Tibial artery (tissue), 4 donors: ENCODE data around the gene ZNF385B.

Experiments used
- DNase-seq, 2 donors: peaks; one replicate each; pipeline ENCODE4 v3.0.0-alpha.2; 2019
- H3K27ac ChIP-seq, 2 donors: fragments of 200-600 bp; sonication (generic) in 1 of 2; 1 replicate in 1 of 2; 2 replicates in 1 of 2; pipeline ENCODE4 v1.5.1; 2018 to 2019; ENCODE audit warnings: mild to moderate bottlenecking in 1 of 2
- H3K27me3 ChIP-seq, 2 donors: fragments of 200-600 bp; sonication (generic) in 1 of 2; one replicate each; pipeline versions ENCODE4 v1.5.1 to v1.6.0; 2016 to 2019
- H3K36me3 ChIP-seq, 3 donors: fragments of 200-600 bp; sonication (generic) in 2 of 3; one replicate each; pipeline ENCODE4 v1.5.1; 2016 to 2019; ENCODE audit warnings: mild to moderate bottlenecking in 2 of 3
- H3K4me1 ChIP-seq, 4 donors: fragments of 200-600 bp; sonication (generic) in 2 of 4; 1 replicate in 3 of 4; 2 replicates in 1 of 4; pipeline ENCODE4 v1.5.1; 2016 to 2019
- H3K4me3 ChIP-seq, 2 donors: fragments of 200-600 bp; sonication (generic) in 1 of 2; 1 replicate in 1 of 2; 2 replicates in 1 of 2; pipeline ENCODE4 v1.5.1; 2018 to 2019; ENCODE audit warnings: mild to moderate bottlenecking in 2 of 2
- H3K9me3 ChIP-seq, 3 donors: fragments of 200-600 bp; sonication (generic) in 1 of 3; one replicate each; pipeline ENCODE4 v1.5.1; 2016 to 2019
- intact Hi-C: fragments of 100-400 bp; cut with DNase I; formaldehyde crosslinking; loops from one replicate; pipeline ENCODE4 v1.15.0; 2023; ENCODE audit warnings: low total_unique reads
- TF ChIP-seq, protein P1 (sequence below), 2 experiments: fragments of 200-600 bp in 1 of 2; fragments of 450-650 bp in 1 of 2; IDR thresholded peaks; one replicate each; pipeline ENCODE4 v1.5.1; 2017 to 2019; ENCODE audit warnings: antibody characterized with exemption in 2 of 2, mild to moderate bottlenecking in 1 of 2, moderate library complexity in 1 of 2

Gene ZNF385B

GRCh38 chr2:179692610-179693009 is 168.8 kb downstream of the ZNF385B start:
- no peaks in the 10 kb centered on the region for H3K36me3 ChIP-seq
- intact Hi-C loops: no loop called here
- H3K4me3 ChIP-seq: no peak overlapping the region
- H3K27me3 ChIP-seq: no peaks in the 10 kb centered on the region
- H3K27ac ChIP-seq: no peak overlapping the region
- TF ChIP-seq, protein P1, sequence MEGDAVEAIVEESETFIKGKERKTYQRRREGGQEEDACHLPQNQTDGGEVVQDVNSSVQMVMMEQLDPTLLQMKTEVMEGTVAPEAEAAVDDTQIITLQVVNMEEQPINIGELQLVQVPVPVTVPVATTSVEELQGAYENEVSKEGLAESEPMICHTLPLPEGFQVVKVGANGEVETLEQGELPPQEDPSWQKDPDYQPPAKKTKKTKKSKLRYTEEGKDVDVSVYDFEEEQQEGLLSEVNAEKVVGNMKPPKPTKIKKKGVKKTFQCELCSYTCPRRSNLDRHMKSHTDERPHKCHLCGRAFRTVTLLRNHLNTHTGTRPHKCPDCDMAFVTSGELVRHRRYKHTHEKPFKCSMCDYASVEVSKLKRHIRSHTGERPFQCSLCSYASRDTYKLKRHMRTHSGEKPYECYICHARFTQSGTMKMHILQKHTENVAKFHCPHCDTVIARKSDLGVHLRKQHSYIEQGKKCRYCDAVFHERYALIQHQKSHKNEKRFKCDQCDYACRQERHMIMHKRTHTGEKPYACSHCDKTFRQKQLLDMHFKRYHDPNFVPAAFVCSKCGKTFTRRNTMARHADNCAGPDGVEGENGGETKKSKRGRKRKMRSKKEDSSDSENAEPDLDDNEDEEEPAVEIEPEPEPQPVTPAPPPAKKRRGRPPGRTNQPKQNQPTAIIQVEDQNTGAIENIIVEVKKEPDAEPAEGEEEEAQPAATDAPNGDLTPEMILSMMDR (IDR thresholded peaks at IDR 0.05): no peak
- H3K4me1 ChIP-seq: no peaks in the 10 kb centered on the region
- no peak for DNase-seq
- no peaks in the 10 kb centered on the region for H3K9me3 ChIP-seq

DNA sequence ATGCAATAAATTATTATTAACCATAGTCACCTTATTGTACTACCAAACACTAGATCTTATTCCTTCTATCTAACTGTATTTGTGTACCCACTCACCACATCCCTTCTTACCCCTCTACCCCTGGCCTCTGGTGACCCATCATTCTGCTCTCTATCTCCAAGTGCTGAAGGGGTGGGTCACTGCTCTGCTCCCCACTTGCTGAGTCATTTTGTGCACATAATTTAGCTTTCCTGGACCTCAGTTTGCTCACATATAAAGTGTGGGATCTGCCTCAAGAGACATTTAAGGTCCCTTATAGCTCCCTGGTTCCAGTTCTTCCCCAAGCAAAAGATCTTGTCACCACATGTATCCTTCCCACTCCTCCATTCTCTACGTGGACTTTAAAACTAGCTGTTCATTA is 169.4 kb downstream of the ZNF385B start:
- H3K27ac ChIP-seq: no peak overlapping the region
- no peaks in the 10 kb centered on the region for H3K9me3 ChIP-seq
- no peak overlapping the region for H3K4me3 ChIP-seq
- no peaks in the 10 kb centered on the region for H3K27me3 ChIP-seq
- no peaks in the 10 kb centered on the region for H3K36me3 ChIP-seq
- no peak for DNase-seq
- H3K4me1 ChIP-seq: no peaks in the 10 kb centered on the region
- TF ChIP-seq, protein P1 (IDR thresholded peaks at IDR 0.05): no peak
- intact Hi-C loops: no loop called here

DNA sequence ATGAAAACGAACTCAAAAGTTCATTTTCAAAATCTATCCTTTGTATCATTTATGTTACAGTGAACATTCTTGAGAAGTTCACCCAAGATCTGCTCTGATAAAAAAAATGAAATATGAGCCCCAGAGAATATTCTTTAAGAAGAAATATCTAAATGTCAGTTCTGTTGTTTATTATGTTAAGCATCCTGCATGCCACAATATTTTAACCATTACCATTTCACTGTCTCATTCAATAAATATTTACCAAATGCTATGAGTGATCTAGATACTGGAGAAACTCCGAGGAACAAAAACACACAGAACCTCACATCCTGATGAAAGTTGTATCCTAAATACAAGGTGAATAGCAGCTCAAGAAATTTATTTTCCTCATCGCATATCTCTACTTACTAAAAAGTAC is 170.2 kb downstream of the ZNF385B start:
- H3K9me3 ChIP-seq: no peaks in the 10 kb centered on the region
- no peaks in the 10 kb centered on the region for H3K4me1 ChIP-seq
- H3K27ac ChIP-seq: no peak overlapping the region
- no peaks in the 10 kb centered on the region for H3K36me3 ChIP-seq
- no peak overlapping the region for H3K4me3 ChIP-seq
- intact Hi-C loops: no loop called here
- TF ChIP-seq, protein P1 (IDR thresholded peaks at IDR 0.05): no peak
- DNase-seq: no peak
- no peaks in the 10 kb centered on the region for H3K27me3 ChIP-seq

DNA sequence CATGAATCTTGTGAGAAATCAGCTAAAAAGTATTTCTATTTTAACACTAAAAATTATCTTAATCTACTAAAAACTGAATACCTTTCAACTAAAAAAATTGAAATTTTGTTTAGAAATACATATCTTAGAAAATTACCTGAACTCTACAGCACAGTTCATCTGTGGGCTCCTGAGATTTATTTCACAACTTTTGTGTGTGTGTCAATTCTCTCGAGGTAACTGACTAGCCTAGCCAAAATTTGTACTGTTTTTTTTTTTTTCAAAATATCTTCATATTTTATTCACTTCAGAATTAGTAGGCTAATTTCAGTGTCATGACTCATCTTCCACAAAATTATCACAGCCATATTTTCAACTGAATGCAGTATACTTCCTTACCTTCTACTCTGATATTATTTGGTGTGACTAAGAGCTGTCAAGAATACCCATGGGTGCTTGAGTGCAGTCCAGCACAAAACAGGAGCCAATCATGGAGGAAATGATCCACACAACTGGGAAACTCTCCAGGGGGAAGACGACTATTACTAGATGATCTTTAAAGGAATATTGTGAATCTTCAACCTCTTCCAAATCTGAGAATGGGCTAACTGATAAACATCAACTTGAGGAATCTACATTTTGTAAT is 174.6 kb downstream of the ZNF385B start:
- Histone ChIP-seq H3K36me3 (no peaks in the 10 kb centered on the region), H3K27me3 (no peaks in the 10 kb centered on the region), H3K4me1 (no peaks in the 10 kb centered on the region), H3K4me3 (no peak overlapping the region), H3K27ac (no peak overlapping the region), H3K9me3 (no peaks in the 10 kb centered on the region)
- no peak for DNase-seq
- TF ChIP-seq, protein P1 (IDR thresholded peaks at IDR 0.05): no peak
- intact Hi-C loops: no loop called here

- Histone ChIP-seq H3K4me3 (no peak overlapping the region), H3K27ac (no peak overlapping the region), H3K27me3 (no peaks in the 10 kb centered on the region), H3K36me3 (no peaks in the 10 kb centered on the region), H3K4me1 (no peaks in the 10 kb centered on the region), H3K9me3 (no peaks in the 10 kb centered on the region)
- TF ChIP-seq, protein P1 (IDR thresholded peaks at IDR 0.05): no peak
- intact Hi-C loops: no loop called here
- DNase-seq: no peak
Measured at GRCh38 chr2:179686069-179686468, 175.3 kb downstream of the ZNF385B start.

GRCh38 chr2:179685146-179685545 is 176.3 kb downstream of the ZNF385B start:
- no peak for DNase-seq

More at GRCh38 chr2:179685146-179685545, 176.3 kb downstream of the ZNF385B start:
- Histone ChIP-seq H3K27me3 (no peaks in the 10 kb centered on the region), H3K4me1 (no peaks in the 10 kb centered on the region), H3K36me3 (no peaks in the 10 kb centered on the region), H3K27ac (no peak overlapping the region), H3K4me3 (no peak overlapping the region), H3K9me3 (no peaks in the 10 kb centered on the region)
- intact Hi-C loops: no loop called here
- TF ChIP-seq, protein P1 (IDR thresholded peaks at IDR 0.05): no peak
